GM12878 (cell line): ENCODE measurements around the gene TADA3. TPM values are rescaled to one million over a fixed set of nuclear protein-coding genes. Genes with fewer than 3 reads are reported as not detected.

Experiments used
- ATF2 ChIP-seq: IDR thresholded peaks from 2 replicates; pipeline ENCODE4 v1.6.1; 2012; ENCODE audit warnings: low read length, inconsistent platforms
- BRCA1 ChIP-seq: IDR thresholded peaks from 2 replicates; pipeline ENCODE4 v1.6.1; 2011; ENCODE audit warnings: low read depth, low read length, improper control_type of control experiment
- CHD2 ChIP-seq: IDR thresholded peaks from 2 replicates; pipeline ENCODE4 v1.6.1; 2011; ENCODE audit warnings: low read depth, low read length, improper control_type of control experiment, borderline replicate concordance
- CREB1 ChIP-seq: IDR thresholded peaks from 2 replicates; pipeline ENCODE4 v1.6.1; 2012; ENCODE audit warnings: low read depth, mild to moderate bottlenecking, inconsistent platforms
- CREM ChIP-seq: IDR thresholded peaks from 2 replicates; pipeline ENCODE4 v1.6.1; 2014; ENCODE audit warnings: antibody characterized with exemption, low read depth
- EED ChIP-seq: sonication (generic); IDR thresholded peaks from 2 replicates; pipeline ENCODE4 v1.6.1; 2016; ENCODE audit warnings: antibody characterized with exemption, low read depth
- ESRRA ChIP-seq: IDR thresholded peaks from 2 replicates; pipeline ENCODE4 v1.6.1; 2012; ENCODE audit warnings: mild to moderate bottlenecking, low read length, improper control_type of control experiment
- FOXK2 ChIP-seq: fragments of 450-650 bp; IDR thresholded peaks from 2 replicates; pipeline ENCODE4 v1.6.1; 2017; ENCODE audit warnings: mild to moderate bottlenecking, moderate library complexity
- IRF5 ChIP-seq: fragments of 450-650 bp; IDR thresholded peaks from 2 replicates; pipeline ENCODE4 v1.6.1; 2017; ENCODE audit warnings: borderline replicate concordance
- KLF5 ChIP-seq: fragments of 450-650 bp; IDR thresholded peaks from 2 replicates; pipeline ENCODE4 v1.6.1; 2014; ENCODE audit warnings: mild to moderate bottlenecking; ENCODE audit not compliant: partially characterized antibody
- MEF2A ChIP-seq: IDR thresholded peaks from 2 replicates; pipeline ENCODE4 v1.6.1; 2011; ENCODE audit warnings: low read depth, mild to moderate bottlenecking, low read length, moderate library complexity; ENCODE audit not compliant: insufficient read depth
- MXI1 ChIP-seq: fragments of 150-350 bp; IDR thresholded peaks from 2 replicates; pipeline ENCODE4 v1.6.1; 2011; ENCODE audit warnings: low read depth, mild to moderate bottlenecking, inconsistent platforms, low read length, improper control_type of control experiment
- NBN ChIP-seq: fragments of 450-650 bp; IDR thresholded peaks from 2 replicates; pipeline ENCODE4 v1.6.1; 2016
- NFYB ChIP-seq: IDR thresholded peaks from 2 replicates; pipeline ENCODE4 v1.6.1; 2011; ENCODE audit warnings: low read depth, mild to moderate bottlenecking, low read length, improper control_type of control experiment, moderate library complexity; ENCODE audit not compliant: insufficient read depth
- NRF1 ChIP-seq: conservative IDR thresholded peaks from 2 replicates; pipeline ENCODE4 v1.6.1; 2011; ENCODE audit warnings: mild to moderate bottlenecking, low read depth, low read length, improper control_type of control experiment
- PBX3 ChIP-seq: IDR thresholded peaks from 2 replicates; pipeline ENCODE4 v1.6.1; 2011; ENCODE audit warnings: mild to moderate bottlenecking, low read depth, low read length, moderate library complexity; ENCODE audit not compliant: insufficient replicate concordance
- POLR2AphosphoS5 ChIP-seq: IDR thresholded peaks from 2 replicates; pipeline ENCODE4 v1.6.1; 2011; ENCODE audit warnings: mild to moderate bottlenecking, low read length, inconsistent platforms
- RFX5 ChIP-seq: IDR thresholded peaks from 2 replicates; pipeline ENCODE4 v1.6.1; 2011; ENCODE audit warnings: low read depth, low read length, improper control_type of control experiment
- SP1 ChIP-seq: IDR thresholded peaks from one replicate; pipeline ENCODE4 v1.6.1; 2011; ENCODE audit warnings: low read depth, low read length
- SPI1 ChIP-seq: IDR thresholded peaks from 2 replicates; pipeline ENCODE4 v1.6.1; 2011; ENCODE audit warnings: low read depth, mild to moderate bottlenecking, low read length, moderate library complexity, borderline replicate concordance; ENCODE audit not compliant: insufficient read depth
- STAT3 ChIP-seq: IDR thresholded peaks from 2 replicates; pipeline ENCODE4 v1.6.1; 2011; ENCODE audit warnings: low read depth, low read length, improper control_type of control experiment
- TBL1XR1 ChIP-seq: IDR thresholded peaks from 2 replicates; pipeline ENCODE4 v1.6.1; 2012; ENCODE audit warnings: low read depth, low read length, improper control_type of control experiment
- ZNF207 ChIP-seq: fragments of 450-650 bp; IDR thresholded peaks from 2 replicates; pipeline ENCODE4 v1.6.1; 2014; ENCODE audit warnings: antibody characterized with exemption, mild to moderate bottlenecking, borderline replicate concordance
- ZNF622 ChIP-seq: fragments of 450-650 bp; IDR thresholded peaks from 2 replicates; pipeline ENCODE4 v1.6.1; 2017; ENCODE audit warnings: mild to moderate bottlenecking, inconsistent platforms
- ZSCAN29 ChIP-seq: fragments of 450-650 bp; IDR thresholded peaks from 2 replicates; pipeline ENCODE4 v1.6.1; 2017; ENCODE audit warnings: mild to moderate bottlenecking, moderate library complexity
- ZZZ3 ChIP-seq: IDR thresholded peaks from 2 replicates; pipeline ENCODE4 v1.6.1; 2011; ENCODE audit warnings: low read depth; ENCODE audit not compliant: control insufficient read depth, insufficient read length
- polyA plus RNA-seq, 11 experiments: library from polyadenylated mRNA; depleted of rRNA in 4 of 11; unstranded in 6 of 11; stranded (reverse) in 5 of 11; fragments of >200 nt; fragmentation: Nextera tagmentation in 4 of 11; fragmentation: Illumina TruSeq in 1 of 11; extraction: Ambion mirVana in 4 of 11; extraction: Trizol in 1 of 11; gene quantifications; 1 replicate in 1 of 11; 2 replicates in 10 of 11; pipeline versions ENCODE4 v1.2.1 to v1.2.3, GENCODE V29; 2011 to 2016; ENCODE audit warnings: inconsistent platforms in 2 of 11, missing spikeins in 2 of 11, low read depth in 1 of 11
- total RNA-seq, 4 experiments: library from RNA; depleted of rRNA in 3 of 4; stranded (reverse); fragments of >200 nt in 3 of 4; fragmentation: Illumina TruSeq in 1 of 4; extraction: Trizol in 1 of 4; gene quantifications; 2 replicates each; pipeline versions ENCODE4 v1.2.1 to v1.2.3, GENCODE V29; 2013 to 2021
- TF ChIP-seq, protein P1 (sequence below): fragments of 450-650 bp; IDR thresholded peaks from 2 replicates; pipeline ENCODE4 v1.6.1; 2016; ENCODE audit warnings: mild to moderate bottlenecking
- TF ChIP-seq, protein P2 (sequence below): IDR thresholded peaks from 2 replicates; pipeline ENCODE4 v1.6.1; 2011; ENCODE audit warnings: low read depth, mild to moderate bottlenecking, low read length, moderate library complexity, borderline replicate concordance; ENCODE audit errors: extremely low read depth

TADA3 gene
- total and polyA plus RNA-seq, 10 of the 15 experiments (the other 5 are each of a cell fraction or from before 2014, with no cell fraction given) = 2.6 to 71.2 (median 51.0) TPM

DNA sequence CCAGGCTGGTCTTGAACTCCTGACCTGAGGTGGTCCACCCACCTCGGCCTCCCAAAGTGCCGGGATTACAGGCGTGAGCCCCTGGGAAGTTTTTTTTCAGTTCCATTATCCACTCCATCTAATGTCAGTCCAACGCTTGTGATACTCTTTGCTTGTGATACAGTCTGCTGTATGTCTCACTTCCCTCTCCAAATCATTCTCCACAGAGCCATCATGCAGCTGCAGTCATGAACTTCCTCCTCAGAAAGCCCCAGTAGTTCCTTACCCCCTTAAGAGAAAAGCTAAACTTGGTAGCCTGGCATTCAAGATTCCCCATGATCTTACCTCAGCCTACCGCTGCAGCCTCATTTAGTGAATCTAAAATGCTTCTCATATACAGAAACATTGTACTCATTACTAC, 2.9 kb upstream of the TADA3 start (continued):
- TF ChIP-seq ESRRA (no peak), IRF5 (no peak), CREM (no peak), ZZZ3 (no peak), SPI1 (peak; percentile 79; the same call in 1 of the 2 replicates), MEF2A (0 out of 2 replicates have a peak, but pooled peaks have one; percentile 26), NRF1 (no peak), RFX5 (no peak), KLF5 (no peak), NBN (0 out of 2 replicates have a peak, but pooled peaks have one; percentile 26), MXI1 (0 out of 2 replicates have a peak, but pooled peaks have one; percentile 32), BRCA1 (no peak), CREB1 (no peak), CHD2 (no peak), TBL1XR1 (no peak), NFYB (no peak), ZNF622 (no peak), STAT3 (no peak), ZNF207 (no peak), EED (peak; percentile 67; the same call in 1 of the 2 replicates), POLR2AphosphoS5 (no peak; the same call in 1 of the 2 replicates), SP1 (no peak), ATF2 (no peak), FOXK2 (no peak), PBX3 (no peak), ZSCAN29 (no peak)
- TF ChIP-seq, protein P1, sequence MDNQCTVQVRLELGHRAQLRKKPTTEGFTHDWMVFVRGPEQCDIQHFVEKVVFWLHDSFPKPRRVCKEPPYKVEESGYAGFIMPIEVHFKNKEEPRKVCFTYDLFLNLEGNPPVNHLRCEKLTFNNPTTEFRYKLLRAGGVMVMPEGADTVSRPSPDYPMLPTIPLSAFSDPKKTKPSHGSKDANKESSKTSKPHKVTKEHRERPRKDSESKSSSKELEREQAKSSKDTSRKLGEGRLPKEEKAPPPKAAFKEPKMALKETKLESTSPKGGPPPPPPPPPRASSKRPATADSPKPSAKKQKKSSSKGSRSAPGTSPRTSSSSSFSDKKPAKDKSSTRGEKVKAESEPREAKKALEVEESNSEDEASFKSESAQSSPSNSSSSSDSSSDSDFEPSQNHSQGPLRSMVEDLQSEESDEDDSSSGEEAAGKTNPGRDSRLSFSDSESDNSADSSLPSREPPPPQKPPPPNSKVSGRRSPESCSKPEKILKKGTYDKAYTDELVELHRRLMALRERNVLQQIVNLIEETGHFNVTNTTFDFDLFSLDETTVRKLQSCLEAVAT = 0 out of 2 replicates have a peak, but pooled peaks have one; percentile 11
- TF ChIP-seq, protein P2, sequence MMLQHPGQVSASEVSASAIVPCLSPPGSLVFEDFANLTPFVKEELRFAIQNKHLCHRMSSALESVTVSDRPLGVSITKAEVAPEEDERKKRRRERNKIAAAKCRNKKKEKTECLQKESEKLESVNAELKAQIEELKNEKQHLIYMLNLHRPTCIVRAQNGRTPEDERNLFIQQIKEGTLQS = no peak
